Fibroblast of the conjunctiva (primary cell): ENCODE measurements around the gene PRX.
"Not testable (repeated sequence)": the region's sequence is repeated elsewhere in the genome, so short reads cannot be mapped to it uniquely, and the experiment has no call there.

Experiments used
- DNase-seq: peaks from one replicate; pipeline ENCODE4 v3.0.0-alpha.2; 2010; ENCODE audit warnings: low read depth

The PRX gene

GRCh38 chr19:40414542-40415535 is 1.7 kb upstream of the PRX start:
- no peak for DNase-seq

GRCh38 chr19:40412866-40413265 is 312 bp downstream of the PRX start:
- no peak for DNase-seq

GRCh38 chr19:40411958-40412499 is 1.1 kb downstream of the PRX start:
- DNase-seq: no peak

- no peak for DNase-seq
Measured at GRCh38 chr19:40411125-40411842, 1.9 kb downstream of the PRX start.

GRCh38 chr19:40410030-40410389 is 3.2 kb downstream of the PRX start:
- DNase-seq: no peak

- not testable (repeated sequence) for DNase-seq
Measured at GRCh38 chr19:40408598-40408925, 4.6 kb downstream of the PRX start.

- DNase-seq: no peak
Measured at GRCh38 chr19:40407714-40408597, 5.2 kb downstream of the PRX start.

GRCh38 chr19:40403262-40403984 is 9.8 kb downstream of the PRX start:
- peak; percentile 78 for DNase-seq

- no peak for DNase-seq
Measured at GRCh38 chr19:40400559-40400958, 12.6 kb downstream of the PRX start.

GRCh38 chr19:40398417-40399131 is 14.6 kb downstream of the PRX start:
- no peak for DNase-seq

- no peak for DNase-seq
Measured at GRCh38 chr19:40397568-40397906, 15.6 kb downstream of the PRX start.

- no peak for DNase-seq
Measured at GRCh38 chr19:40396886-40397567, 16.2 kb downstream of the PRX start.

GRCh38 chr19:40395956-40396355 is 17.2 kb downstream of the PRX start:
- DNase-seq: no peak

- DNase-seq: no peak
Measured at GRCh38 chr19:40394816-40395210, 18.4 kb downstream of the PRX start.

- DNase-seq: no peak
Measured at GRCh38 chr19:40393894-40394815, 19.0 kb downstream of the PRX start.

GRCh38 chr19:40392894-40393517 is 20.2 kb downstream of the PRX start:
- no peak for DNase-seq

- no peak for DNase-seq
Measured at GRCh38 chr19:40392123-40392522, 21.1 kb downstream of the PRX start.

GRCh38 chr19:40390084-40390742 is 23.0 kb downstream of the PRX start, which contains the start of gene HIPK4:
Gene HIPK4 (minus strand): TSS chr19:40390181. CDS start chr19:40389902, 279 bp downstream.
- no peak for DNase-seq
